Mucosa of rectum (tissue), 2 donors: Measurements from ENCODE around the gene SUPT20HL2.
"Not testable (repeated sequence)": the region's sequence is repeated elsewhere in the genome, so short reads cannot be mapped to it uniquely, and the experiment has no call there.

Experiments
- H3K27ac ChIP-seq, 2 donors: one replicate each; pipeline ENCODE4 v1.7.0; 2013; ENCODE audit warnings: inconsistent platforms in 2 of 2, low read depth in 2 of 2, low read length in 2 of 2
- H3K27me3 ChIP-seq, 2 donors: one replicate each; pipeline ENCODE4 v1.7.0; 2013; ENCODE audit warnings: low read length in 2 of 2; ENCODE audit not compliant: control insufficient read depth in 2 of 2, insufficient read depth in 2 of 2
- H3K36me3 ChIP-seq, 2 donors: one replicate each; pipeline ENCODE4 v1.7.0; 2013; ENCODE audit warnings: low read length in 2 of 2; ENCODE audit not compliant: control insufficient read depth in 2 of 2, insufficient read depth in 2 of 2
- H3K4me1 ChIP-seq, 2 donors: one replicate each; pipeline ENCODE4 v1.7.0; 2013; ENCODE audit warnings: low read length in 2 of 2, mild to moderate bottlenecking in 1 of 2; ENCODE audit not compliant: control insufficient read depth in 2 of 2, insufficient read depth in 2 of 2
- H3K4me3 ChIP-seq, 2 donors: one replicate each; pipeline ENCODE4 v1.7.0; 2013; ENCODE audit warnings: low read length in 2 of 2
- H3K9ac ChIP-seq, 2 donors: one replicate each; pipeline ENCODE4 v1.7.0; 2013; ENCODE audit warnings: low read length in 2 of 2, low read depth in 1 of 2, mild to moderate bottlenecking in 1 of 2
- H3K9me3 ChIP-seq, 2 donors: one replicate each; pipeline ENCODE4 v1.7.0; 2013; ENCODE audit warnings: low read length in 2 of 2; ENCODE audit not compliant: control insufficient read depth in 2 of 2
- donor health status: healthy.
- donor health status: Normal muscosa, but diverticular disease.

The SUPT20HL2 gene

DNA sequence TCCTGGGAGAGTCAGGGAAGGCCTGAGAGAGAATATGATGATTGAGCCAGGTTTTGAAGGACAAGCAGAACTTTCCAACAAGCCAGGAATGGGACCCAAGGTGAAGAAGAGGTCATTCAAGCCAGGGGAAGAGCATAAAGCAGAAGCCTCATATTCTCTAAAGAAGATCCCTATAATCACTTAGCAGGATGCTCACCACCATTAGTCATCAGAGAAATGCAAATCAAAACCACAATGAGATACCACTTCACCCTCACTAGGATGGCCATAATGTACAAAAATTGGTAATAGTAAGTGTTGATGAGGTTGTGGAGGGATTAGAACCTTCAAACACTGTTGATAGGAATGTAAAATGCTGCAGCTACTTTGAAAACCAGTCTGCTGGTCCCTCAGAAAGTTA, 26.0 kb upstream of the SUPT20HL2 start:
- Histone ChIP-seq H3K9ac (no peak overlapping the region), H3K27ac (no peak overlapping the region), H3K4me1 (no peaks in the 10 kb centered on the region), H3K27me3 (peaks cover 4 to 8% of the 10 kb centered on the region in 2 donors), H3K36me3 (no peaks in the 10 kb centered on the region), H3K4me3 (no peak overlapping the region), H3K9me3 (no peaks in the 10 kb centered on the region)

DNA sequence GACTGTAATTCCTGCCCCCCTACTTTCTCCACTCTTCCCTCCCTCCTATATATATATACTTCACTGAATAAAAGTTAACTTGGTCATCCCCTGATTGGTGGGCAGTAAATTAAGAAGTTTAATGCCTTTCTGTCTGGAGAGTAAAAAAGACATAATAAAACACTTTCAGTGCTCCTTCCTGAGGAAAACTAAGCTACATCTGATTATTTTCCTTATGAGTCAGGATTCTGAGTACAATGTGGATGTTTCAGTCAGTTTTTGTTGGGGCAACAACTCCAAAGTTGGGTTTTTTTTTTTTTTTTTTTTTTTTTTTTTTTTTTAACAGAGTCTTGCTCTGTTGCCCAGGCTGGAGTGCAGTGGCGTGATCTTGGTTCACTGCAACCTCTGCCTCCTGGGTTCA, 22.0 kb upstream of the SUPT20HL2 start:
- Histone ChIP-seq H3K4me3 (no peak overlapping the region), H3K27ac (no peak overlapping the region), H3K9me3 (no peaks in the 10 kb centered on the region), H3K27me3 (peaks cover 0 to 10% of the 10 kb centered on the region in 2 donors), H3K4me1 (no peaks in the 10 kb centered on the region), H3K9ac (no peak overlapping the region), H3K36me3 (no peaks in the 10 kb centered on the region)

- H3K4me1 ChIP-seq = no peaks in the 10 kb centered on the region
- no peaks in the 10 kb centered on the region for H3K36me3 ChIP-seq
- H3K27me3 ChIP-seq = peaks cover 0 to 5% of the 10 kb centered on the region in 2 donors
- H3K9me3 ChIP-seq = no peaks in the 10 kb centered on the region
- H3K4me3 ChIP-seq = no peak overlapping the region
- no peak overlapping the region for H3K27ac ChIP-seq
- H3K9ac ChIP-seq = no peak overlapping the region
These were observed 20.6 kb upstream of the SUPT20HL2 start for GRCh38 chrX:24334461-24334860.

DNA sequence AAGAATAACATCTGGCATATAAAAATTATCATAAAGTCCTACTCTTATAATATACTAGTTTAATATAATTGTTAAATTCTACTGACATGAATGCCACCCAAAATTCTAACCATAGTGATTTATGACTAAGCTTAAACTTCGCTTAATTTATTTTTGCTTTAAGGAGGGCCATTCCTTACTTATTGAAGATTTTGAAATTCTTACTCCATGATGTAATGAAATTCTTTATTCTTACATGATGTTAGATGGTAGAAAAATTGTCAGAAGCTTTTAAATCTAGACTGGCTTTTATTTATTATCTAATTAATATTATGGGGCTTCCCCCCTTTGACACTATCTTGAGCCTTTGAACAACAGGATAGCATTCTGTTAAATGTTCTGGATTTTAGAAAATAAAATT, 19.5 kb upstream of the SUPT20HL2 start:
- H3K27me3 ChIP-seq = peaks cover 0 to 5% of the 10 kb centered on the region in 2 donors

GRCh38 chrX:24332878-24333277, 19.0 kb upstream of the SUPT20HL2 start:
- Histone ChIP-seq H3K4me3 (no peak overlapping the region), H3K4me1 (no peaks in the 10 kb centered on the region), H3K27ac (no peak overlapping the region), H3K36me3 (no peaks in the 10 kb centered on the region), H3K27me3 (peaks cover 0 to 5% of the 10 kb centered on the region in 2 donors), H3K9ac (no peak overlapping the region), H3K9me3 (no peaks in the 10 kb centered on the region)

More for the DNA sequence above, 19.5 kb upstream of the SUPT20HL2 start:
- H3K9me3 ChIP-seq = no peaks in the 10 kb centered on the region
- H3K4me1 ChIP-seq = no peaks in the 10 kb centered on the region
- H3K27ac ChIP-seq = no peak overlapping the region
- H3K4me3 ChIP-seq = no peak overlapping the region
- H3K9ac ChIP-seq = no peak overlapping the region
- H3K36me3 ChIP-seq = no peaks in the 10 kb centered on the region

- no peak overlapping the region for H3K27ac ChIP-seq
- no peak overlapping the region for H3K9ac ChIP-seq
- H3K4me3 ChIP-seq = no peak overlapping the region
- H3K36me3 ChIP-seq = no peaks in the 10 kb centered on the region
- H3K27me3 ChIP-seq = peaks cover 0 to 2% of the 10 kb centered on the region in 2 donors
- H3K9me3 ChIP-seq = no peaks in the 10 kb centered on the region
- H3K4me1 ChIP-seq = no peaks in the 10 kb centered on the region
These were observed 11.4 kb upstream of the SUPT20HL2 start for GRCh38 chrX:24325231-24325630.

DNA sequence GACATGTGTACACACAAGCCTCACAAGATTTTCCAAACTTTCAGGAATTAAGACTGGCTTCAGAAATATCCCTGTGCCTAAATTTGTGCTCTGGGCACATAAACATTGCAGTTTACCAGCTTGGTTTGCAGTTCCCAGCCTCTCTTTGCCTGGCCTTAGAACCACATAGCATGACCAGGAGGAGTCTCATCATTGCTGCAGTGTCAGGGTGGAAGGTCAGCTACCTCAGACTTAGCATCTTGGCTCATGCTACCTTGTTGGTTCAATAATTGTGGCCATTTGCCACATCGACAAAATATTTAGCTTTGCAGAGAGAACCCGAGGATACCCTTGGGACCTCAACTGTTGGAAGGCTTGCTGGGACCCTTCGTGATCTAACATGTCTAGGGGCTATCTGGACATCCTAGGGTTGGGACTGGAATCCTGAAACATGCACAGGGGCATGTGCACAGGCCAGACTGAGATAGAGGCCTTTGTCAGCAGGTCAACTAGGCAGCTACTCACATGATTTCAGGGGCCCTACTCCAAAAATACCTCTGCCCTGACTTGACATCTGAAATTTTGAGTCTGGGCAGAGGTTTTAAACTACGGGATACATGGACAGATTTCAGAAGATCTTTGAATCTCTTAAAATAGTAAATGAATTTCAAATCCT, 8.0 kb upstream of the SUPT20HL2 start:
- H3K36me3 ChIP-seq = no peaks in the 10 kb centered on the region
- no peaks in the 10 kb centered on the region for H3K4me1 ChIP-seq
- H3K9ac ChIP-seq = no peak overlapping the region
- peaks cover 4 to 5% of the 10 kb centered on the region in 2 donors for H3K27me3 ChIP-seq
- no peak overlapping the region for H3K4me3 ChIP-seq
- H3K9me3 ChIP-seq = no peaks in the 10 kb centered on the region
- H3K27ac ChIP-seq = no peak overlapping the region

- Histone ChIP-seq H3K9me3 (no peaks in the 10 kb centered on the region), H3K9ac (no peak overlapping the region), H3K36me3 (no peaks in the 10 kb centered on the region), H3K27me3 (peaks cover 2 to 5% of the 10 kb centered on the region in 2 donors), H3K4me1 (no peaks in the 10 kb centered on the region), H3K4me3 (no peak overlapping the region), H3K27ac (no peak overlapping the region)
These were observed 3.7 kb upstream of the SUPT20HL2 start for GRCh38 chrX:24317567-24317966.

- H3K4me1 ChIP-seq = no peaks in the 10 kb centered on the region
- no peak overlapping the region for H3K27ac ChIP-seq
- no peak overlapping the region for H3K4me3 ChIP-seq
- no peaks in the 10 kb centered on the region for H3K9me3 ChIP-seq
- no peak overlapping the region for H3K9ac ChIP-seq
- no peaks in the 10 kb centered on the region for H3K36me3 ChIP-seq
- H3K27me3 ChIP-seq = peaks cover 2 to 5% of the 10 kb centered on the region in 2 donors
These were observed 2.2 kb upstream of the SUPT20HL2 start for GRCh38 chrX:24316111-24316510.

DNA sequence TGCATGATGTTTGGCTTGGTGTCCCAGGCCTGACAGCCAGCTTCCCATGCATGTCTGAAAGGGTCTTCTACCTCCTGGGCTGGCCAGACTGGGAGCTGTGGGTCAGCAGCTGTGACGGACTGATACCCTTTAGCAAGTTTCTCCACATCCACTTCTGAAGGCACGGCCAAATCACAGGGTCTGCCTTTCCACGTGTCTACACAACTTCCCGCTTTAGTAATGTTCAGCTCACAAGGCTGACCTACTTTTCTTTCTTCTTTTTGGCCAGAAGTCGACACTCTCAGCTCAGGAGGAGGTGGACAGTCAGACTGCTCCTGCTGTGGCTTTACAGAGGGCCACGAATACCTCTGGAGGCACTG, 1.6 kb downstream of the SUPT20HL2 start:
- not testable (repeated sequence) for H3K9ac ChIP-seq, H3K27ac ChIP-seq, H3K4me1 ChIP-seq, H3K9me3 ChIP-seq, H3K36me3 ChIP-seq, H3K4me3 ChIP-seq, H3K27me3 ChIP-seq
